22Rv1 (cell line): ENCODE data around the gene NLRC5.
"Not testable (repeated sequence)": the region's sequence is repeated elsewhere in the genome, so short reads cannot be mapped to it uniquely, and the experiment has no call there.

ENCODE experiments used
- H3K27ac ChIP-seq: fragments of 450-650 bp; 2 replicates; pipeline ENCODE4 v1.5.1; 2017
- CTCF ChIP-seq: fragments of 450-650 bp; IDR thresholded peaks from 2 replicates; pipeline ENCODE4 v1.5.1; 2017; ENCODE audit warnings: mild to moderate bottlenecking
- ZFX ChIP-seq: fragments of 450-650 bp; IDR thresholded peaks from 2 replicates; pipeline ENCODE4 v1.6.1; 2017; ENCODE audit warnings: antibody characterized with exemption, borderline replicate concordance

Gene NLRC5

DNA sequence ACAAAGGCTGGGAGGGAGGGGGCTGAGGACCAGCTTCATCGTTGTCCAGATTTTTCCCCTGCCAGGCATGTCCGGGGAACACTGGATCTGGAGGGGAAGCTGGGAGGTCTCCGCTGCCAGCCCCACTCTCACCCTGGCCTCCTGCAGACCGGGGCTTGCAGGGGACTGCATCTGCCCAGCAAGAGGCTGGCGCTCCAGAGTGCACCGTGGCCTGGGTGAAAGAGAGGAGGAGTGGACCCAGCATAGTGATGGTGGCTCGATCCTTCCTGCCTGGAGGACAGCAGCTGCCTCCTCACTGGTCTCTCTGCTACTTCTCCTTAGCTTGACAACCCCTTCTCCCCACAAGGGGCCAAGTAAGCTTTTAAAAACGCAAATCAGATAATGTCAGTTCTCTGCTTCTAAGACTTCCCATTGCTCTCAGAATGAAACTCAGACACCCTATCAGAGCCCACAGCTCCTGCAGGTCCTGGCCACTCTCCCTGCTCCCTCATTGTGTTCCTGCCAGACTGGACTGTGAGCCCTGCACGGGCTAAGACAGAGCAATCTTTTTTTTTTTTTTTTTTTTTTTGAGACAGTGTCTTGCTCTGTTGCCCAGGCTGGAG, 118.1 kb downstream of the NLRC5 start:
- TF ChIP-seq CTCF (no peak), ZFX (no peak)
- no peak overlapping the region for H3K27ac ChIP-seq

GRCh38 chr16:57108432-57108831, 119.1 kb downstream of the NLRC5 start:
- TF ChIP-seq CTCF (no peak), ZFX (no peak)
- no peak overlapping the region for H3K27ac ChIP-seq

DNA sequence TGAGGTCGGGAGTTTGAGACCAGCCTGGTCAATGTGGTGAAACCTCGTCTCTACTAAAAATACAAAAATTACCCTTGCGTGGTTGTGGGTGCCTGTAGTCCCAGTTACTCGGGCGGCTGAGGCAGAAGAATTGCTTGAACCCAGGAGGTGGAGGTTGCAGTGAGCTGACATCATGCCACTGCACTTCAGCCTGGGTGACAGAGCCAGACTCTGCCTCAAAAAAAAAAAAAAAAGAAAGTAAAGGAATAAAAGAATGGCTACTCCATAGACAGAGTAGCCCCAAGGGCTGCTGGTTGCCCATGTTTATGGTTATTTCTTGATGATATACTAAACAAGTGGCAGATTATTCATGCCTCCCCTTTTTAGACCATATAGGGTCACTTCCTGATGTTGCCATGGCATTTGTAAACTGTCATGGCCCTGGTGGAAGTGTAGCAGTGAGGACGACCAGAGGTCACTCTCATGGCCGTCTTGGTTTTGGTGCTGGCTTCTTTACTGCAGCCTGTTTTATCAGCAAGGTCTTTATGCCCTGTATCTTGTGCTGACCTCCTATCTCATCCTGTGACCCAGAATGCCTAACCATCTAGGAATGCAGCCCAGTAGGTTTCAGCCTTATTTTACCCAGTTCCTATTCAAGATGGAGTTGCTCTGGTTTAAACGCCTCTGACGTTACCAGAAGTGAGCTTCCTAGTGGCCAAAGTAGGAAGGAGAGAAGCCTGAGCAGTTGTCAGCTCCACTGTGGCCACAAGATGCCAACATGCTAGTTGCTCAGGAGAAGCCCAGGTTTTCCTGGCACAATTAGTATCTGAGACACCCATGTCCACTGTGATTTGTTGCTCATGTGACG, 120.1 kb downstream of the NLRC5 start:
- not testable (repeated sequence) for H3K27ac ChIP-seq

GRCh38 chr16:57110937-57111336, 121.6 kb downstream of the NLRC5 start:
- no peak overlapping the region for H3K27ac ChIP-seq
- TF ChIP-seq CTCF (no peak), ZFX (no peak)

DNA sequence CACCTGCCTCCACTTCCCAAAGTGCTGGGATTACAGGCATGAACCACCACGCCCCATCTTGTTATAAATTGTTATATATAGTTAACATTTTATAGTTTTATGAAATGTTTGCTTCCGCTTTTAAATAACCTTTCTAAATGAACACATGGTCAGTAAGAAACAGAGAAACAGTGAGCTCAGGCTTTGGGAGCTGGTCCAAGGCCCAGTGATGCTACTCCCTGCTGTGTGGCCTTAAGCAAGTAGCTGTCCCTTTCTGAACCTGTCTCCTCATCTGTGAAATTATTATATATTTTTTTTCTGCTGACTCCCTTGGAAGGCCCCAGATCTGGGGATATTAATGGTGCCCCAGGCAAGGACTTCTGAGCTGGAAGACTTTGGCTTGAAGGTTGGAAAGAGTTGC, 122.1 kb downstream of the NLRC5 start:
- no peak overlapping the region for H3K27ac ChIP-seq
- no peak for TF ChIP-seq ZFX
- no peak for TF ChIP-seq CTCF

DNA sequence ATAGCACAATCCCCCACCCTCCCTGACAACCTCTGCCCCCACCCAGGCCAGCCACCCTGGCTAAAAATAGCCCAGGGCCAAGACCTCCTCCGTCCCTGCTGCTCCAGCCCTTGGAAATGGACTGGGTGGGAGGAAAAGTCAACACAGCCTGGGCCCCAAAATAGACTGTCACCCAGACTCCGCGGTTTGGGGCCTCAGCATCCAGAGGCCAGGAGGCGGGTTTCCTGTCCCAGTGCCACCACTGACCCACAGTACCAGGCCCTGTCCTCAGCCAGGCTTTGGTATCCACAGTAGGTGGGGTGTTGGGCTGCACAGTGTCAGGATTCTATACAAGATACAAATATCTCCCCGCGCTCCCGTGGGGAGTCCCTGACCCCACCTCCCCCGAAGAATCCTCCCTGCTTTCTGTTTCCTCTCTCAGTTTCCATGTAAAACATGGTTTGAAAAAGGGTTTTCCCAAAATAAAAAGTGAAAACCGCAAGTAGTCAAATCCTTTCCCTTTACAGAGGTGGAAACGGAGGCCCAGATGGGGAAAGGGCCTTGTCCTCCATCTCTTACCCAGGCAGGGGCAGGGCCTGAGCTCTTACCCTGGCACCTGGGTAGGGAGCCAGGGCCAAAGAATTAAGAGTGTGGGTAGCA, 123.2 kb downstream of the NLRC5 start:
- TF ChIP-seq CTCF (no peak), ZFX (no peak)
- no peak overlapping the region for H3K27ac ChIP-seq

DNA sequence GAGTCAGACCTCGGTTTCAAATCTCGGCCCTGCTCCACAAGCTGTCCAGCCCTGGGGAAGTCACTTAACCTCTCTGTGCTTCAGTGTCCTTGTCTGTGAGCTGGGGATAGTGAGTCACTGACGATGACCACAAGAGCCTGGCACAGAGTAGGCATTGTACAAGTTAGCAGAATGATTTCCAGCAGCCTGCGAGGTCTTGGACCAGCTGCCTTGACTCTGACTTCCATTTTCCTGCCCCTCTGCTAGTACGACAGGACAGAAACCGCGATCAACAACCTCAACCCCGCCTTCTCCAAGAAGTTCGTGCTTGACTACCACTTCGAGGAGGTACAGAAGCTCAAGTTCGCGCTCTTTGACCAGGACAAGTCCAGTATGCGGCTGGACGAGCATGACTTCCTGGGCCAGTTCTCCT, 123.7 kb downstream of the NLRC5 start:
- no peak overlapping the region for H3K27ac ChIP-seq
- TF ChIP-seq CTCF (no peak), ZFX (no peak)
